IMR-90 (cell line): Measurements from ENCODE around the gene MCFD2. TPM values are rescaled to one million over a fixed set of nuclear protein-coding genes. Genes with fewer than 3 reads are reported as not detected.
A peak's percentile ranks its signal among the peaks of the same experiment; 100 is the strongest.

Experiments used
- ATAC-seq: fragments of 200-7000 bp; cut with Tn5 transposase; 2 replicates; pipeline ENCODE4 v1.9.1; 2020; ENCODE audit warnings: low read depth, mild to moderate bottlenecking, moderate library complexity
- BruUV-seq: library from RNA; stranded (reverse); fragments of 400-500 nt; replicated peaks from 2 replicates; lab custom pipeline; 2021; lab: Mats Ljungman, UMichigan
- CTCF ChIA-PET: fragments of 300-600 bp; formaldehyde crosslinking; extraction: SDS; loops from one replicate; lab custom pipeline; 2021; ENCODE audit warnings: antibody characterized with exemption; lab: Yijun Ruan, JAX
- POLR2A ChIA-PET: fragments of 300-600 bp; sonication (Branson Sonifier 250); formaldehyde crosslinking; loops from one replicate; lab custom pipeline; 2022; ENCODE audit warnings: antibody characterized with exemption; ENCODE audit not compliant: unreplicated experiment; lab: Charles Lee
- DNase-seq: peaks from one replicate; pipeline ENCODE4 v3.0.0; 2013
- H2AFZ ChIP-seq: replicated peaks from 2 replicates; pipeline ENCODE3; 2013; ENCODE audit warnings: low read length, mild to moderate bottlenecking; ENCODE audit not compliant: poor library complexity
- H2AK5ac ChIP-seq: 2 replicates; pipeline ENCODE4 v1.6.1; 2013; ENCODE audit warnings: low read depth, low read length, inconsistent platforms
- H2AK9ac ChIP-seq: replicated peaks from 2 replicates; pipeline ENCODE3; 2013; ENCODE audit warnings: mild to moderate bottlenecking, low read depth, low read length, moderate library complexity; ENCODE audit not compliant: poor library complexity
- H2BK120ac ChIP-seq: 2 replicates; pipeline ENCODE4 v1.6.1; 2013; ENCODE audit warnings: low read depth, low read length, inconsistent platforms
- H2BK15ac ChIP-seq: 3 replicates; pipeline ENCODE4 v1.6.1; 2013; ENCODE audit warnings: low read depth, low read length, inconsistent platforms
- H2BK20ac ChIP-seq: 2 replicates; pipeline ENCODE4 v1.6.1; 2013; ENCODE audit warnings: low read depth, mild to moderate bottlenecking, inconsistent platforms, low read length, moderate library complexity
- H2BK5ac ChIP-seq: 2 replicates; pipeline ENCODE4 v1.6.1; 2013; ENCODE audit warnings: mild to moderate bottlenecking, low read depth, low read length, inconsistent platforms; ENCODE audit not compliant: poor library complexity, severe bottlenecking
- H3K14ac ChIP-seq: replicated peaks from 2 replicates; pipeline ENCODE4 v1.6.1; 2013; ENCODE audit warnings: low read depth, low read length, inconsistent platforms
- H3K18ac ChIP-seq: 2 replicates; pipeline ENCODE4 v1.6.1; 2013; ENCODE audit warnings: low read depth, low read length, control low read depth
- H3K23ac ChIP-seq: 2 replicates; pipeline ENCODE4 v1.6.1; 2013; ENCODE audit warnings: low read depth, low read length, inconsistent platforms
- H3K27ac ChIP-seq: 2 replicates; pipeline ENCODE4 v1.5.1; 2013; ENCODE audit warnings: mild to moderate bottlenecking, control low read depth, low read length; ENCODE audit not compliant: insufficient read depth
- H3K27me3 ChIP-seq: 2 replicates; pipeline ENCODE4 v1.6.1; 2013; ENCODE audit warnings: low read length; ENCODE audit not compliant: control insufficient read depth, insufficient read depth
- H3K36me3 ChIP-seq: 2 replicates; pipeline ENCODE4 v1.6.1; 2013; ENCODE audit warnings: low read length, mixed read lengths; ENCODE audit not compliant: control insufficient read depth, insufficient read depth
- H3K4ac ChIP-seq: 2 replicates; pipeline ENCODE4 v1.6.1; 2013; ENCODE audit warnings: low read depth, low read length, inconsistent platforms
- H3K4me1 ChIP-seq: 2 replicates; pipeline ENCODE4 v1.6.1; 2013; ENCODE audit warnings: low read length, mixed read lengths; ENCODE audit not compliant: control insufficient read depth, insufficient read depth
- H3K4me2 ChIP-seq: 2 replicates; pipeline ENCODE4 v1.6.1; 2013; ENCODE audit warnings: low read depth, mild to moderate bottlenecking, control low read depth, low read length, moderate library complexity
- H3K4me3 ChIP-seq: 2 replicates; pipeline ENCODE4 v1.5.1; 2013; ENCODE audit warnings: low read depth, mild to moderate bottlenecking, control low read depth, low read length, moderate library complexity; ENCODE audit not compliant: insufficient read depth
- H3K56ac ChIP-seq: 2 replicates; pipeline ENCODE4 v1.6.1; 2013; ENCODE audit warnings: low read length, inconsistent platforms; ENCODE audit not compliant: insufficient read depth; ENCODE audit errors: extremely low read depth
- H3K79me1 ChIP-seq, 2 experiments: 2 replicates each; pipeline ENCODE4 v1.6.1; 2013; ENCODE audit warnings: low read length in 2 of 2, inconsistent platforms in 1 of 2, low read depth in 1 of 2
- H3K9ac ChIP-seq: 2 replicates; pipeline ENCODE4 v1.6.1; 2013; ENCODE audit warnings: low read depth, low read length, control low read depth
- H3K9me1 ChIP-seq: 2 replicates; pipeline ENCODE4 v1.6.1; 2013; ENCODE audit warnings: low read length, inconsistent platforms; ENCODE audit not compliant: insufficient read depth
- H3K9me3 ChIP-seq: 2 replicates; pipeline ENCODE4 v1.6.1; 2013; ENCODE audit warnings: low read length; ENCODE audit not compliant: control insufficient read depth, insufficient read depth
- H4K20me1 ChIP-seq: 2 replicates; pipeline ENCODE4 v1.6.1; 2013; ENCODE audit warnings: low read length, inconsistent platforms; ENCODE audit not compliant: insufficient read depth
- H4K5ac ChIP-seq: 2 replicates; pipeline ENCODE4 v1.6.1; 2013; ENCODE audit warnings: mild to moderate bottlenecking, low read depth, low read length, control low read depth
- H4K8ac ChIP-seq, 2 experiments: 2 replicates each; pipeline ENCODE4 v1.6.1; 2013; ENCODE audit warnings: low read depth in 2 of 2, low read length in 2 of 2, control low read depth in 1 of 2, inconsistent platforms in 1 of 2
- H4K91ac ChIP-seq: 2 replicates; pipeline ENCODE4 v1.6.1; 2013; ENCODE audit warnings: low read depth, low read length, inconsistent platforms; ENCODE audit not compliant: insufficient read depth
- CHD1 ChIP-seq: IDR thresholded peaks from 2 replicates; pipeline ENCODE4 v1.6.1; 2012; ENCODE audit warnings: low read depth, low read length, improper control_type of control experiment
- MAFK ChIP-seq: IDR thresholded peaks from 2 replicates; pipeline ENCODE4 v1.6.1; 2012; ENCODE audit warnings: low read depth, low read length, improper control_type of control experiment
- MAZ ChIP-seq: IDR thresholded peaks from 2 replicates; pipeline ENCODE4 v1.6.1; 2012; ENCODE audit warnings: low read depth, mild to moderate bottlenecking, low read length, improper control_type of control experiment, moderate library complexity, borderline replicate concordance
- MXI1 ChIP-seq: IDR thresholded peaks from 2 replicates; pipeline ENCODE4 v1.6.1; 2012; ENCODE audit warnings: low read depth, mild to moderate bottlenecking, low read length, moderate library complexity, borderline replicate concordance
- RCOR1 ChIP-seq: IDR thresholded peaks from 2 replicates; pipeline ENCODE4 v1.6.1; 2012; ENCODE audit warnings: mild to moderate bottlenecking, low read length, improper control_type of control experiment; ENCODE audit not compliant: insufficient replicate concordance
- RFX5 ChIP-seq: IDR thresholded peaks from 2 replicates; pipeline ENCODE4 v1.8.0; 2012; ENCODE audit warnings: low read depth, mild to moderate bottlenecking, low read length, moderate library complexity
- WGBS, 2 experiments: methylation state at CpG; one replicate each; pipeline versions ENCODE4 v1.1.5 to v1.1.7; 2013; ENCODE audit warnings: missing lambda C conversion rate in 2 of 2; ENCODE audit not compliant: insufficient read length in 1 of 2; ENCODE audit errors: extremely low coverage in 2 of 2; 5-methylcytosine and 5-hydroxymethylcytosine counted together
- dilution Hi-C: fragments of 300-500 bp; cut with HindIII; formaldehyde crosslinking; loops from one replicate; pipeline ENCODE4 v1.14.3; 2018; ENCODE audit warnings: low sequenced_read_pairs; ENCODE audit not compliant: unreplicated experiment
- in situ Hi-C: fragments of 300-500 bp; cut with MboI; formaldehyde crosslinking; loops from 3 replicates; pipeline ENCODE4 v1.14.3; 2019; ENCODE audit warnings: low sequenced_read_pairs, inconsistent platforms, mixed read lengths
- intact Hi-C: fragments of 100-400 bp; cut with micrococcal nuclease; formaldehyde crosslinking; loops from 2 replicates; pipeline ENCODE4 v1.10.0; 2022
- polyA plus RNA-seq, 3 experiments: library from polyadenylated mRNA; depleted of rRNA; stranded (reverse); fragments of >200 nt; gene quantifications; 2 replicates each; pipeline ENCODE4 v1.2.3, GENCODE V29; 2012; ENCODE audit warnings: low replicate concordance in 1 of 3
- total RNA-seq: library from RNA; depleted of rRNA; stranded (reverse); fragments of >200 nt; gene quantifications from 2 replicates; pipeline ENCODE4 v1.2.3, GENCODE V29; 2012

MCFD2 gene
- total and polyA plus RNA-seq, 2 of the 4 experiments (the other 2 are of a cell fraction): 145 to 177 TPM

DNA sequence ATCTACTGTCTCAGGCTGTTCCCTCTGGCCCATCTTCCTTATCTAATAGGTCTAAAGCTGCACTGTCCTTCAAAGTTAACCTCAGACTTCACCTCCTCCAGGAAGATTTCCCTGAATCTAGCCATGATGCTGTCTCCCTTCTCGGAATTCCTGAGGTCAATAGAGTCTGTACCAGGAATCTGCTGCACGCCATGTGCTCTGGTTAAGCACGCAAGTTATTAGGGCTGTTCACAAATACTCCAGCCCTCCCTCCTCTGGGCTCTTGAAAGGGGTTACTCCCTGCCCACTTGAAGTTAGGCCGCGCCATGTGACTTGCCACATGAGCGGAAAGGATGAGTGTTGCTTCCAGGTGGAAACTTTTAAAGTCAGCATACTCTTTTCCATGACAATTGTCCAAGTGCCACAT lies 43.6 kb downstream of the MCFD2 start (continued):
- TF ChIP-seq MAZ (no peak), RCOR1 (no peak), MXI1 (no peak), RFX5 (no peak)

- H3K4me1 ChIP-seq: peaks cover 36% of the 10 kb centered on the region
- peak; percentile 66 for DNase-seq
- no peak overlapping the region for H3K4me2 ChIP-seq
- H3K4ac ChIP-seq: peak overlapping the region; percentile 98
- peak overlapping the region; percentile 100 for H2BK120ac ChIP-seq
- H3K14ac ChIP-seq: peak overlapping the region; percentile 88
- CTCF ChIA-PET: interaction anchor here (1.6 kb wide), 1 partner anchor 12 kb away, joined by 5 read pairs; no protein-coding TSS in a partner anchor
- peak overlapping the region; percentile 90; the same call in 2 of the 3 replicates for H2BK15ac ChIP-seq
- peak overlapping the region; percentile 66 to 85; a peak in 3 of 4 replicates for H4K8ac ChIP-seq
- peak overlapping the region; percentile 85 for H2AK9ac ChIP-seq
- H4K91ac ChIP-seq: peak overlapping the region; percentile 86
- no peak overlapping the region for H3K4me3 ChIP-seq
- peak overlapping the region; percentile 36 for H3K18ac ChIP-seq
- ATAC-seq: no peak
- no peak overlapping the region for H3K9ac ChIP-seq
- H2BK5ac ChIP-seq: peak overlapping the region; percentile 45
- H2BK20ac ChIP-seq: peak overlapping the region; percentile 99
- H4K5ac ChIP-seq: peak overlapping the region; percentile 86
- dilution Hi-C loops (no loop called here), intact Hi-C loops (loop anchor here (5.0 kb wide), 1 partner anchor 58 kb away; no protein-coding TSS in a partner anchor), in situ Hi-C loops (no loop called here)
- H3K27ac ChIP-seq: no peak overlapping the region; the same call in 1 of the 2 replicates
- WGBS, 2 experiments: 100% methylated on average over 2 of the region's 8 CpGs; no CpG with 5 or more reads in 1 of the 2 experiments
- peak overlapping the region; percentile 7; the same call in 1 of the 2 replicates for H3K23ac ChIP-seq
- H4K20me1 ChIP-seq: no peaks in the 10 kb centered on the region
- no TSS peak for BruUV-seq
- no peaks in the 10 kb centered on the region for H3K36me3 ChIP-seq
- no peak overlapping the region for H3K56ac ChIP-seq
- peaks cover 44% of the 10 kb centered on the region for H3K9me1 ChIP-seq
- TF ChIP-seq MAZ (peak; percentile 75; the same call in 1 of the 2 replicates), MAFK (no peak), CHD1 (no peak)
- POLR2A ChIA-PET: no interaction called here
- peak overlapping the region; percentile 93 for H2AK5ac ChIP-seq
- H2AFZ ChIP-seq: peak overlapping the region; percentile 75
- H3K79me1 ChIP-seq: peaks cover 0 to 48% of the 10 kb centered on the region in 2 experiments; a peak in 2 of 4 replicates
- H3K27me3 ChIP-seq: no peaks in the 10 kb centered on the region
- no peaks in the 10 kb centered on the region for H3K9me3 ChIP-seq
Observed at GRCh38 chr2:46870051-46870839, 45.4 kb downstream of the MCFD2 start.
